Lower lobe of right lung (tissue), 2 donors: ENCODE data around the gene HMGCS1. TPM values are rescaled to one million over a fixed set of nuclear protein-coding genes. Genes with fewer than 3 reads are reported as not detected.

Source experiments
- ATAC-seq, 2 donors: fragments of 200-7000 bp; cut with Tn5 transposase; one replicate each; pipeline ENCODE4 v1.9.1; 2020 to 2022; ENCODE audit warnings: mild to moderate bottlenecking in 2 of 2, moderate library complexity in 2 of 2
- DNase-seq: peaks from one replicate; pipeline ENCODE4 v3.0.0-alpha.2; 2020
- H3K27ac ChIP-seq: fragments of 200-600 bp; one replicate; pipeline ENCODE4 v1.8.0; 2022
- H3K27me3 ChIP-seq: fragments of 200-600 bp; one replicate; pipeline ENCODE4 v1.8.0; 2022; ENCODE audit warnings: low read depth
- H3K36me3 ChIP-seq: fragments of 200-600 bp; one replicate; pipeline ENCODE4 v1.8.0; 2022; ENCODE audit warnings: mild to moderate bottlenecking
- H3K4me1 ChIP-seq: fragments of 200-600 bp; one replicate; pipeline ENCODE4 v1.8.0; 2022
- H3K4me3 ChIP-seq: fragments of 200-600 bp; one replicate; pipeline ENCODE4 v1.8.0; 2022; ENCODE audit warnings: mild to moderate bottlenecking
- H3K9me3 ChIP-seq: fragments of 200-600 bp; one replicate; pipeline ENCODE4 v1.8.0; 2022
- CTCF ChIP-seq: fragments of 200-600 bp; IDR thresholded peaks from one replicate; pipeline ENCODE4 v1.8.0; 2022; ENCODE audit warnings: antibody characterized with exemption, mild to moderate bottlenecking
- intact Hi-C: fragments of 100-400 bp; cut with DNase I; formaldehyde crosslinking; loops from one replicate; pipeline ENCODE4 v1.11.0; 2022
- total RNA-seq: library from RNA; stranded (reverse); fragmentation: NEBNext Ultra II Directional; extraction: Animal tissue kit (Norgen Biotek cat#: 25700); gene quantifications from one replicate; pipeline ENCODE4 v1.2.1, GENCODE V29; 2021
- donor health status: DM: no; HTN: yes; CAD: no; lungs with severe emphysema.

Gene HMGCS1
- total RNA-seq, 1 donor from 2014 or later = 119 TPM

- Histone ChIP-seq H3K27ac (no peak overlapping the region), H3K4me1 (peaks cover 11% of the 10 kb centered on the region), H3K4me3 (no peak overlapping the region), H3K36me3 (no peaks in the 10 kb centered on the region), H3K27me3 (no peaks in the 10 kb centered on the region), H3K9me3 (no peaks in the 10 kb centered on the region)
- intact Hi-C loops = no loop called here
- no peak for TF ChIP-seq CTCF
- no peak for ATAC-seq
- no peak for DNase-seq
Observed at GRCh38 chr5:43316421-43316820, 3.2 kb upstream of the HMGCS1 start.

GRCh38 chr5:43315682-43316081 is 2.5 kb upstream of the HMGCS1 start:
- H3K4me1 ChIP-seq = peaks cover 11% of the 10 kb centered on the region
- H3K9me3 ChIP-seq = no peaks in the 10 kb centered on the region
- DNase-seq (no peak), ATAC-seq (no peak)
- no peaks in the 10 kb centered on the region for H3K27me3 ChIP-seq
- no peaks in the 10 kb centered on the region for H3K36me3 ChIP-seq
- intact Hi-C loops = no loop called here
- H3K27ac ChIP-seq = no peak overlapping the region
- H3K4me3 ChIP-seq = no peak overlapping the region
- TF ChIP-seq CTCF = no peak

- Histone ChIP-seq H3K27ac (no peak overlapping the region), H3K27me3 (no peaks in the 10 kb centered on the region), H3K4me3 (no peak overlapping the region), H3K36me3 (no peaks in the 10 kb centered on the region), H3K4me1 (peaks cover 11% of the 10 kb centered on the region), H3K9me3 (no peaks in the 10 kb centered on the region)
- DNase-seq (no peak), ATAC-seq (no peak)
- no peak for TF ChIP-seq CTCF
- intact Hi-C loops = no loop called here
Observed at GRCh38 chr5:43315263-43315662, 2.1 kb upstream of the HMGCS1 start.

GRCh38 chr5:43314724-43315123 is 1.5 kb upstream of the HMGCS1 start:
- ATAC-seq (no peak), DNase-seq (no peak)
- no peak overlapping the region for H3K4me3 ChIP-seq
- H3K27ac ChIP-seq = peak overlapping the region; percentile 82
- peaks cover 13% of the 10 kb centered on the region for H3K4me1 ChIP-seq
- H3K9me3 ChIP-seq = no peaks in the 10 kb centered on the region
- TF ChIP-seq CTCF = no peak
- no peaks in the 10 kb centered on the region for H3K27me3 ChIP-seq
- no peaks in the 10 kb centered on the region for H3K36me3 ChIP-seq
- intact Hi-C loops = no loop called here

- Histone ChIP-seq H3K27me3 (no peaks in the 10 kb centered on the region), H3K4me3 (peak overlapping the region; percentile 72), H3K27ac (peak overlapping the region; percentile 82), H3K9me3 (no peaks in the 10 kb centered on the region), H3K4me1 (peaks cover 20% of the 10 kb centered on the region), H3K36me3 (no peaks in the 10 kb centered on the region)
- DNase-seq (no peak), ATAC-seq (no peak)
- no peak for TF ChIP-seq CTCF
- intact Hi-C loops = no loop called here
Observed at GRCh38 chr5:43313854-43314457, 744 bp upstream of the HMGCS1 start.

- H3K36me3 ChIP-seq = no peaks in the 10 kb centered on the region
- intact Hi-C loops = no loop called here
- H3K4me3 ChIP-seq = peak overlapping the region; percentile 72
- H3K27ac ChIP-seq = peak overlapping the region; percentile 82
- peaks cover 23% of the 10 kb centered on the region for H3K4me1 ChIP-seq
- DNase-seq (no peak), ATAC-seq (peak; percentile 7 to 10)
- no peaks in the 10 kb centered on the region for H3K27me3 ChIP-seq
- no peaks in the 10 kb centered on the region for H3K9me3 ChIP-seq
- TF ChIP-seq CTCF = no peak
Observed at GRCh38 chr5:43312699-43313034, 545 bp downstream of the HMGCS1 start.
